Tibial nerve (tissue), 4 donors: ENCODE results near the gene MAST3. TPM values are rescaled to one million over a fixed set of nuclear protein-coding genes. Genes with fewer than 3 reads are reported as not detected.

Experiments used
- DNase-seq, 2 donors: peaks; one replicate each; pipeline ENCODE4 v3.0.0-alpha.2; 2019; ENCODE audit warnings: low spot score in 2 of 2
- H3K27ac ChIP-seq, 4 donors: fragments of 200-600 bp; sonication (generic) in 3 of 4; one replicate each; pipeline ENCODE4 v1.5.1; 2017 to 2019; ENCODE audit warnings: mild to moderate bottlenecking in 1 of 4
- H3K27me3 ChIP-seq, 2 donors: fragments of 200-600 bp; sonication (generic) in 1 of 2; one replicate each; pipeline versions ENCODE4 v1.5.1 to v1.6.0; 2017 to 2019
- H3K36me3 ChIP-seq, 3 donors: fragments of 200-600 bp; sonication (generic); one replicate each; pipeline ENCODE4 v1.5.1; 2018 to 2019
- H3K4me1 ChIP-seq, 4 donors: fragments of 200-600 bp; sonication (generic) in 3 of 4; one replicate each; pipeline ENCODE4 v1.5.1; 2017 to 2019
- H3K4me3 ChIP-seq, 4 donors: fragments of 200-600 bp; sonication (generic) in 3 of 4; one replicate each; pipeline ENCODE4 v1.5.1; 2017 to 2019; ENCODE audit warnings: mild to moderate bottlenecking in 1 of 4, moderate library complexity in 1 of 4
- H3K9me3 ChIP-seq, 4 donors: fragments of 200-600 bp; sonication (generic) in 3 of 4; one replicate each; pipeline ENCODE4 v1.5.1; 2017 to 2019
- EP300 ChIP-seq, 2 donors: sonication (generic); formaldehyde crosslinking; IDR thresholded peaks; one replicate each; pipeline ENCODE4 v1.6.1; 2017; ENCODE audit warnings: antibody characterized with exemption in 2 of 2, mild to moderate bottlenecking in 1 of 2
- POLR2A ChIP-seq, 2 donors: fragments of 450-650 bp; IDR thresholded peaks; one replicate each; pipeline ENCODE4 v1.6.1; 2017; ENCODE audit warnings: antibody characterized with exemption in 2 of 2, mild to moderate bottlenecking in 2 of 2, moderate library complexity in 2 of 2
- WGBS, 2 donors: methylation state at CpG; one replicate each; pipeline ENCODE4 v1.1.5; 2018; 5-methylcytosine and 5-hydroxymethylcytosine counted together
- total RNA-seq, 4 donors: library from RNA; depleted of rRNA; stranded (reverse); fragments of >200 nt; gene quantifications; one replicate each; pipeline ENCODE4 v1.1.0, GENCODE V29; 2016
- TF ChIP-seq, protein P1 (sequence below), 5 experiments: fragments of 200-600 bp in 3 of 5; fragments of 450-650 bp in 2 of 5; sonication (generic) in 3 of 5; IDR thresholded peaks; one replicate each; pipeline ENCODE4 v1.5.1; 2016 to 2019; ENCODE audit warnings: antibody characterized with exemption in 5 of 5, mild to moderate bottlenecking in 3 of 5, moderate library complexity in 2 of 5

MAST3 gene
- total RNA-seq, 4 donors from 2014 or later, result 7.6 to 19.8 (median 10.0) TPM

GRCh38 chr19:18176367-18177310 is 79.1 kb downstream of the MAST3 start:
- H3K27ac ChIP-seq, result no peak overlapping the region
- H3K4me3 ChIP-seq, result no peak overlapping the region
- DNase-seq, result no peak
- H3K27me3 ChIP-seq, result no peaks in the 10 kb centered on the region
- no peaks in the 10 kb centered on the region for H3K9me3 ChIP-seq
- H3K36me3 ChIP-seq, result no peaks in the 10 kb centered on the region
- WGBS, 2 donors, result 78 to 86% methylated on average over 17 to 19 of the region's 19 CpGs
- H3K4me1 ChIP-seq, result peaks cover 0 to 16% (median 1%) of the 10 kb centered on the region in 4 donors
- no peak for TF ChIP-seq POLR2A (IDR thresholded peaks at IDR 0.05)
- no peak for TF ChIP-seq EP300 (IDR thresholded peaks at IDR 0.05)
- TF ChIP-seq, protein P1, sequence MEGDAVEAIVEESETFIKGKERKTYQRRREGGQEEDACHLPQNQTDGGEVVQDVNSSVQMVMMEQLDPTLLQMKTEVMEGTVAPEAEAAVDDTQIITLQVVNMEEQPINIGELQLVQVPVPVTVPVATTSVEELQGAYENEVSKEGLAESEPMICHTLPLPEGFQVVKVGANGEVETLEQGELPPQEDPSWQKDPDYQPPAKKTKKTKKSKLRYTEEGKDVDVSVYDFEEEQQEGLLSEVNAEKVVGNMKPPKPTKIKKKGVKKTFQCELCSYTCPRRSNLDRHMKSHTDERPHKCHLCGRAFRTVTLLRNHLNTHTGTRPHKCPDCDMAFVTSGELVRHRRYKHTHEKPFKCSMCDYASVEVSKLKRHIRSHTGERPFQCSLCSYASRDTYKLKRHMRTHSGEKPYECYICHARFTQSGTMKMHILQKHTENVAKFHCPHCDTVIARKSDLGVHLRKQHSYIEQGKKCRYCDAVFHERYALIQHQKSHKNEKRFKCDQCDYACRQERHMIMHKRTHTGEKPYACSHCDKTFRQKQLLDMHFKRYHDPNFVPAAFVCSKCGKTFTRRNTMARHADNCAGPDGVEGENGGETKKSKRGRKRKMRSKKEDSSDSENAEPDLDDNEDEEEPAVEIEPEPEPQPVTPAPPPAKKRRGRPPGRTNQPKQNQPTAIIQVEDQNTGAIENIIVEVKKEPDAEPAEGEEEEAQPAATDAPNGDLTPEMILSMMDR (IDR thresholded peaks at IDR 0.05), result no peak

- H3K27me3 ChIP-seq, result no peaks in the 10 kb centered on the region
- TF ChIP-seq, protein P1 (IDR thresholded peaks at IDR 0.05), result no peak
- TF ChIP-seq EP300 (IDR thresholded peaks at IDR 0.05) (no peak), POLR2A (IDR thresholded peaks at IDR 0.05) (no peak)
- H3K4me3 ChIP-seq, result no peak overlapping the region
- H3K36me3 ChIP-seq, result no peaks in the 10 kb centered on the region
- no peaks in the 10 kb centered on the region for H3K9me3 ChIP-seq
- peaks cover 0 to 3% (median 0%) of the 10 kb centered on the region in 4 donors for H3K4me1 ChIP-seq
- WGBS, 2 donors, result 85 to 91% methylated on average over 5 of the region's 5 CpGs
- H3K27ac ChIP-seq, result no peak overlapping the region
- DNase-seq, result no peak
These were observed 82.4 kb downstream of the MAST3 start for GRCh38 chr19:18179957-18180356.

- Histone ChIP-seq H3K27me3 (no peaks in the 10 kb centered on the region), H3K4me1 (no peaks in the 10 kb centered on the region), H3K9me3 (no peaks in the 10 kb centered on the region), H3K36me3 (no peaks in the 10 kb centered on the region), H3K4me3 (no peak overlapping the region), H3K27ac (no peak overlapping the region)
- TF ChIP-seq, protein P1 (IDR thresholded peaks at IDR 0.05), result no peak
- TF ChIP-seq POLR2A (IDR thresholded peaks at IDR 0.05) (no peak), EP300 (IDR thresholded peaks at IDR 0.05) (no peak)
- DNase-seq, result no peak
These were observed 86.0 kb downstream of the MAST3 start for GRCh38 chr19:18183529-18183928.

- 49 to 56% methylated on average over 6 of the region's 6 CpGs for WGBS, 2 donors
- Histone ChIP-seq H3K36me3 (no peaks in the 10 kb centered on the region), H3K9me3 (no peaks in the 10 kb centered on the region), H3K27me3 (no peaks in the 10 kb centered on the region), H3K4me3 (no peak overlapping the region), H3K27ac (no peak overlapping the region), H3K4me1 (no peaks in the 10 kb centered on the region)
- TF ChIP-seq EP300 (IDR thresholded peaks at IDR 0.05) (no peak), POLR2A (IDR thresholded peaks at IDR 0.05) (no peak)
- TF ChIP-seq, protein P1 (IDR thresholded peaks at IDR 0.05), result no peak
- no peak for DNase-seq
These were observed 88.0 kb downstream of the MAST3 start for GRCh38 chr19:18185538-18185937.

- TF ChIP-seq, protein P1 (IDR thresholded peaks at IDR 0.05), result no peak
- TF ChIP-seq EP300 (IDR thresholded peaks at IDR 0.05) (no peak), POLR2A (IDR thresholded peaks at IDR 0.05) (no peak)
- no peak for DNase-seq
- H3K9me3 ChIP-seq, result no peaks in the 10 kb centered on the region
- no peaks in the 10 kb centered on the region for H3K27me3 ChIP-seq
- no peaks in the 10 kb centered on the region for H3K36me3 ChIP-seq
- 83 to 91% methylated on average over 4 of the region's 4 CpGs for WGBS, 2 donors
- H3K4me3 ChIP-seq, result no peak overlapping the region
- H3K4me1 ChIP-seq, result peaks cover 0 to 28% (median 14%) of the 10 kb centered on the region in 4 donors
- no peak overlapping the region for H3K27ac ChIP-seq
These were observed 92.7 kb downstream of the MAST3 start for GRCh38 chr19:18190278-18190677.
